Fibroblast of pulmonary artery (primary cell): ENCODE results near the gene ZNF638.

Experiments used
- DNase-seq: peaks from one replicate; pipeline ENCODE4 v3.0.0-alpha.2; 2010; ENCODE audit warnings: low read depth
- H3K4me3 ChIP-seq: replicated peaks from 2 replicates; pipeline ENCODE4 v1.5.1; 2011; ENCODE audit warnings: low read depth, mild to moderate bottlenecking, control low read depth, low read length, moderate library complexity
- CTCF ChIP-seq: IDR thresholded peaks from 2 replicates; pipeline ENCODE4 v1.5.1; 2011; ENCODE audit warnings: mild to moderate bottlenecking, control low read depth, low read length, inconsistent platforms; ENCODE audit errors: missing control alignments

ZNF638 gene

GRCh38 chr2:71454221-71455010 is 122.8 kb downstream of the ZNF638 start:
- peak overlapping the region; percentile 56 for H3K4me3 ChIP-seq
- no peak for DNase-seq
- no peak for TF ChIP-seq CTCF

- H3K4me3 ChIP-seq, result no peak overlapping the region
- no peak for DNase-seq
- TF ChIP-seq CTCF, result no peak
Observed at GRCh38 chr2:71455011-71455740, 123.6 kb downstream of the ZNF638 start.

GRCh38 chr2:71455741-71456569 is 124.4 kb downstream of the ZNF638 start:
- no peak overlapping the region for H3K4me3 ChIP-seq
- TF ChIP-seq CTCF, result no peak
- DNase-seq, result no peak

- no peak for DNase-seq
- TF ChIP-seq CTCF, result no peak
- no peak overlapping the region for H3K4me3 ChIP-seq
Observed at GRCh38 chr2:71456617-71457016, 125.0 kb downstream of the ZNF638 start.

- DNase-seq, result no peak
- H3K4me3 ChIP-seq, result no peak overlapping the region
- TF ChIP-seq CTCF, result no peak
Observed at GRCh38 chr2:71457123-71457915, 125.7 kb downstream of the ZNF638 start.

DNA sequence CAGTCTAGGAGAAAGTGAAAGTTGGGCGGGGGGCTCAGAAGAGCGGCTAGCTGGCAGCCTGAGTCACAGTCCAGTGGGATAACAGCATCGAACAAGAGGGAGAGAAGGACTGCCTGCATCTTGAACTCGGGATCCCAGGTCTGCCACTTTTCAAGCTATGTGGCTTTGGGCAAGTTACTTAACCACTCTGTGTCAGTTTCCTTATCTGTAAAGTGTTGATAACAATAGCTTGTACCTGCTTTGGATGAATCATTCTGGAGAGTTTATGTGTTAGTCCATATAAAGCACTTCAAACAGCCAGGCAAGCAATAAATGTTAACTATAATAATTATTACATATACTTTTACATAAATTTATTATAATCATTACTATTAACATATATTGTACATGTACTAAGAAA is 126.3 kb downstream of the ZNF638 start:
- no peak for DNase-seq
- no peak overlapping the region for H3K4me3 ChIP-seq
- no peak for TF ChIP-seq CTCF
